ENCODE data around the gene SRL.
A peak's percentile ranks its signal among the peaks of the same experiment; 100 is the strongest.

Gene SRL

DNA sequence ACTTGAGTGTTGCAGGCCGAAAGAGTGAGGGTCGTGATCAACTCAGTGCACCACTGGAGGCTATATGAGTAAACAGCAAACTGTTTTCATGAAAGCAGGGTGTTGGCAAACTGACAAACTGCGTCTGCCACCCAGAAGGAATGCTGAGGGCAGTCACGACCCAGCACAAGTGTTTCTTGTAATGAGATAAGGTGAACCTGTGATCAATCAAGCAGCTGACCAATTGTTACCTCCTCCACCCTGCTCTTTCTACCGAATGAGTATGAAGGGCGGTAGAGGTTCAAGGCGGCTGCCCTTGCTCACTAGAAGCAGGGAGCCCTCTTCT is 5.5 kb upstream of the SRL start:
- Mint-ChIP-seq H3K27me3 (peaks cover 10% of the 10 kb centered on the region), H3K9me3 (no peaks in the 10 kb centered on the region), H3K27ac (no peak overlapping the region), H3K36me3 (peaks cover 1% of the 10 kb centered on the region), H3K4me3 (no peak overlapping the region), H3K4me1 (peaks cover 12% of the 10 kb centered on the region)
- CTCF ChIA-PET = no interaction called here
- DNase-seq = no peak

DNA sequence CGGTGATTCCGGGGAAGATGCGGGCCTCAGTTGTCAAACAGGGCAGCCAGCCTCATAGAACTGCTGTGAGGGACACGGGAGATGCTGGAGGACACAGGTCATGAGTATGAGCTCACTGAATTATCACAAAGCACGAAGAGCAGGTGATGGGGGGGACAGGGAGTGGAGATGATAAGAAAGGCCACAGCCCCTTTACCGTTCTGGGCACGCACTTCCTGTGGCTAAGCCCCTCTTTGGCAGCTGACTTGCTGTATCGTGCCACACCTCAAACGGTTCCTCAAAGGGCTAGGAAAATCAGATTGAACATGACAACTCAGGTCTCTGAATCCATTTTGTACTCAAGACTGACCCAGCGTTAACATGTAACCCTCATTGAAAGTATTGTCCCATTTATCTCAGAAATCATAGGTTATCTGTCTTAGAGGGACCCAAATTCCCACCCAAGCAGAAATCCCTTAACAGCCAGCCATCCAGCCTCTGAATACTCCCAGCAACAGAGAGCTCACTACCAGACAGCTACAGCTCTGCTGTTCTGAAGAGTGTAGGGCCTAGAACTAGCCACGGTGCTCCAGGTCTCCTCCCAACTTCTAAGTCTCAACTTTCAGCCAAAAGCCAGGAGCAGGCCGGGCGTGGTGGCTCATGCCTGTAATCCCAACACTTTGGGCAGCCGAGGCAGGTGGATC is 5.0 kb upstream of the SRL start:
- CTCF ChIA-PET = no interaction called here
- Mint-ChIP-seq H3K27me3 (peaks cover 10% of the 10 kb centered on the region), H3K27ac (no peak overlapping the region), H3K4me3 (no peak overlapping the region), H3K36me3 (peaks cover 1% of the 10 kb centered on the region), H3K9me3 (no peaks in the 10 kb centered on the region), H3K4me1 (peaks cover 12% of the 10 kb centered on the region)
- DNase-seq = no peak

DNA sequence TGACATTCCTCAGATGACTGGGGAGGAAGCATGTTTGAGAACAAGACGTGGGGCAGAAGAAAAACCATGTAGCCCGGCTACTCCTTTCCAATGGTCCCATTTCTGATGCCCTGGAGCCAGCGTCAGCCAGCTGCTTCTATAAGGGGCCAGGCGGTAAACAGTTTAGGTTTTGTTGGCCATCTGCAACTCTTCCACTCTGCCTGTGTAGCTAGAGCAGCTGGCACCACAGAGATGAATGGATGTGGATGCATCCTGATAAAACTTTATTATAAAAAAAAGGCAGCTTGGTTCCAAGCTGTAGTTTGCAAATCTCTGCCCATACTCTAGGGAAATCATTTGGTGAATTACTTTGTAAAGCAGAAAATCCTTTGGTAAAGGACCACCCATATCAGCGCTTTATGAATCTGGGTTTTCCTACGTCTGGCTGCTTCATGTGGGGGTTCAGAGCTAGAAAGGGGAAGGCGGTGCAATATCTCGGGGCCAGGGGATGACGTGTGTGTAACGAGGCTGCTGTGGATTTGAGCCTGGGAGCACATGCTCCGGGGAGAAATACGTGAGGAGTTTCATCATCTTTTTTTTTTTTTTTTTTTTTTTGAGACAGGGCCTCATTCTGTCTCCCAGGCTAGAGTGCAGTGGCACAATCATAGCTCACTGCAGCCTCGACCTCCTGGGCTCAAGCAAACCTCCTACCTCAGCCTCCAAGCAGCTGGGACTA is 3.4 kb upstream of the SRL start:
- H3K9me3 Mint-ChIP-seq = no peaks in the 10 kb centered on the region
- H3K4me3 Mint-ChIP-seq = no peak overlapping the region
- peaks cover 14% of the 10 kb centered on the region for H3K27me3 Mint-ChIP-seq
- peaks cover 9% of the 10 kb centered on the region for H3K4me1 Mint-ChIP-seq
- DNase-seq = no peak
- H3K36me3 Mint-ChIP-seq = peaks cover 1% of the 10 kb centered on the region
- CTCF ChIA-PET = interaction anchor here (0.5 to 2.9 kb wide), 3 partner anchors 8 to 1560 kb away, joined by 3 to 10 read pairs (median 4); no protein-coding TSS in a partner anchor
- no peak overlapping the region for H3K27ac Mint-ChIP-seq

DNA sequence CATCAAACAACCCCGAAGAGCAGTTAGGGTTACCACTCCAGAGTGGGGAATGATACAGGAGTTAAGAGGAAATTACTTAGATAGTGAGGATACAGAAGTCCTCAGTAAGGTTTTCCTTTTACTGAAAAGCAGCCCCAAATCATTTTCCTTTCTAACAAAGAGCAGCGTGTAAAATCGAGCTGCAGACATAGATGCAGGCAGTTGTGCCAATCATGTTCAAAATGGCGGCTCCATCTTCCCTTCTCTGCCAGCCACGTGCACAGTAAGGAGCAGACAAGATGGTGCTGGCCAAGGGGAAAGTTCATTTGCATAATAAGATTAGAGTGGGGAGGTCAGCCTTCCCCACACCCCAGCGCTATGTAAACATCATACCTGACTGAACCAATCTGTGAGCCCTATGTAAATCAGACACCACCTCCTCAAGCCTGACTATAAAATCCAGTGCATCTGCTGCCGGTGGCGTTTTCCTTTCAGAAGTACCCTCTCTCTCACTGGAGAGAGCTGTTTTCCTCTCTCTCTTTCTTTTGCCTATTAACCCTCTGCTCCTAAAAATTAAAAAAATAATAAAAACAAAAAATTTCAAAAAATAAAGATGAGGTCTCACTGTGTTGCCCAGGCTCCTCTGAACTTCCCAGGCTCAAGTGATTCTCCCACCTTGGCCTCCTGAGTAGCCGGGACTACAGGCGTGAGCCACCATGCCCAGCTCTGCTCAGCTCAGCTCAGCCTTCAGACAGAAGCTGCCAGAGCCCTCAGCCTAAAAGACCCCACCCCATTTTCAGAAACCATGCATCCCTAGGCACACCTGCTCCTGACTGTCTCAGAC is 2.6 kb upstream of the SRL start:
- no peak overlapping the region for H3K4me3 Mint-ChIP-seq
- no peak for DNase-seq
- CTCF ChIA-PET = interaction anchor here (0.5 to 2.9 kb wide), 4 partner anchors 9 to 1560 kb away, joined by 3 to 10 read pairs (median 4); no protein-coding TSS in a partner anchor
- H3K27ac Mint-ChIP-seq = no peak overlapping the region
- H3K4me1 Mint-ChIP-seq = peaks cover 6% of the 10 kb centered on the region
- H3K27me3 Mint-ChIP-seq = peaks cover 14% of the 10 kb centered on the region
- no peaks in the 10 kb centered on the region for H3K9me3 Mint-ChIP-seq
- H3K36me3 Mint-ChIP-seq = no peaks in the 10 kb centered on the region

DNA sequence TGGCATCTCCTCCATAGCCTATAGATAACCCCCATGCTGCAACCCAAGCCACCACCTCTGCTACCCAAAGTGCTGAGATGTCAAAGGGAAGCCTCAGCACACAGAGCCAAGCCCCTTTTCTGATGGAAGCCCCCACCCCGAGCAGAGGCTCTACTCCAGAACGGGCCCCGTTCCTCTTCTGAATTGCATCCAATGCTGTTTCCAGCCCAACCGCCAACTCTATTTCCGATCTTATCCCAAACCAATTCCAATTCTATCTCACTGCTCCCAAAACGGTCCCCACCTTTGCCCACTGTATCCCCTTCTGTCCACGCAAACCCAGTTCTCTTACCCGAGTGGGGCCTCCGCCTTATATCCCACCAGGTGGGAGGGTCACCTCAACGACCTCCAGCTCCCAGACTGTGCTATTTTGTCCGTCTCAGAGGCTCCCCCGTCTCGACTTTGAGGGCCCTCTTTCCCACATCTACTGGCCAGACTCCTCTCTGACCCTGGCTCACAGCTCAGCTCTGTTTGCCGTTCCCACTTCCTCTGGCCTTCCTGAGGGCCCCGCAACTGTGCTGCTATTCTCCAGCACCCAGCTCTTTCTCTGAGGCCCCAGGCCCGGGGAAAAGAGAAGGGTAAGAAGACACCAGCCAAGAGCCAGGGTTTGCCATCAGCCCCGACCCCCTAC is 487 bp downstream of the SRL start:
- CTCF ChIA-PET = no interaction called here
- Mint-ChIP-seq H3K9me3 (no peaks in the 10 kb centered on the region), H3K27me3 (peaks cover 22% of the 10 kb centered on the region), H3K27ac (peak overlapping the region; percentile 9), H3K4me3 (no peak overlapping the region), H3K36me3 (no peaks in the 10 kb centered on the region), H3K4me1 (no peaks in the 10 kb centered on the region)
- no peak for DNase-seq

DNA sequence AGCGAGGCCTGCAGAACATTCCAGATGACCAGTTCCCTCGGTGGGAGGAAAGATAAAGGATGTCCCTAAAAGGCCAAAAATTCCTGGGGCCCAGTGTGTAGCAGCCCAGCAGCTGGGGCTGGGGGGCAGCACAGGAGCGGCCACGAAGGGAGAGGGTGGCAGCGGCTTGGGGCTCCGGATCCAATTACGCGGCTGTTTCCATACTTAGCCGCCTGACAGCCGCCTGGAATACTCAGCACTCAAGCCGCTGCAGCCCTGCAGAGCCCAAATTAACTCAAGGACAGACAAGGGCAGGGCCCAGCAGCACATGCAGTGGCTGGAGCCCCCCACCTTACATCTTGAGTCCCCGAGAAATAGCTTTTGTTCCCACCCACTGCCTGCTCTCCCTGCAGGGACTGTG is 1.3 kb downstream of the SRL start:
- no peaks in the 10 kb centered on the region for H3K9me3 Mint-ChIP-seq
- H3K27ac Mint-ChIP-seq = no peak overlapping the region
- DNase-seq = no peak
- no peaks in the 10 kb centered on the region for H3K36me3 Mint-ChIP-seq
- CTCF ChIA-PET = no interaction called here
- no peaks in the 10 kb centered on the region for H3K4me1 Mint-ChIP-seq
- H3K4me3 Mint-ChIP-seq = no peak overlapping the region
- peaks cover 22% of the 10 kb centered on the region for H3K27me3 Mint-ChIP-seq

DNA sequence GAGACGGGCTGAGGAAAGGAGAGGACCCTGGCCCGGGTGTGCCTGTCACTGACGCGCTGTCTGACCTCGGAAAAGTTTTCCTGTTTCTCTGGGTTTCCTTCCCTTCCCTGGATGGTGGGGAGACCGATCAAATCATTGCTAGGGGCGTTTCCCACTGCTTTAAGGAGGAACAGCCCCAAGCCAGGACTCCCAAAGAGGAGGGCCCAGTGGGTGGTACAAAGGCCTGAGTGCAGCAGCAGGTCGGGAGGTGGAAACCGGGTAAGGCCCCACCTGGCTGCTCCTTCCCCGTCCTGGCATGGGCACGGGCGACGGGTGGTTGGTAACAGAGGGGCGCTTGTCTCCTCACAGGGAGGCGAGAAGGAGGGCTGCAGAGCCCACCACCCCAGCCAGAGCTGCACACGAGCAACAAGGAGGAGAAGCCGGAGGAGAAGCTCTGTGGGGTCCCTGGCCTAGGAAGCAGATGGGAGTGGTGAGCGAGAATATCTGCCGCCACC is 2.2 kb downstream of the SRL start:
- Mint-ChIP-seq H3K4me3 (no peak overlapping the region), H3K36me3 (no peaks in the 10 kb centered on the region), H3K27me3 (peaks cover 24% of the 10 kb centered on the region)

DNA sequence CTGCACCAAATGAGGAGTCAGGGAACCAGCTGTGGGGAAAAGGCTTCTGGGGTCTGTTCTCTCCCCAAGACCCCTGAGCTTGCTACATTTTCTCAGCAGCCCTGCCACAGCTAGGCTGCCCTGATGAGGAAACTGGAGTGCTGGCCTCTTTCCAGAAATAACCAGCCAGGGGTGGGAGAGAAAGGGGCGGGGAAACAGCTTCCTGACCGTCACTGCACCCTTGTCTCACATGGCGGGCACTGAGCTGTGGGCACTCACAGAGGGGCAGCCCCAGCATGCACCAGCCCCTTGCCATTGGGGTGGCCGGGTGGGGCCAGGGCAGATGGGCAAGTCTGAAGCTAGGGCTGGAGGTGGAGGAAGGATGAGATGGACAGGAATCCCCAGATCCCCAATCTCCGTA is 2.9 kb downstream of the SRL start:
- CTCF ChIA-PET = interaction anchor here (0.9 to 1.2 kb wide), 2 partner anchors 256 to 300 kb away, joined by 3 read pairs; no protein-coding TSS in a partner anchor
- Mint-ChIP-seq H3K36me3 (no peaks in the 10 kb centered on the region), H3K4me1 (no peaks in the 10 kb centered on the region), H3K27me3 (peaks cover 28% of the 10 kb centered on the region), H3K27ac (no peak overlapping the region), H3K9me3 (no peaks in the 10 kb centered on the region), H3K4me3 (no peak overlapping the region)
- DNase-seq = no peak

More for the DNA sequence above, 2.2 kb downstream of the SRL start:
- no peaks in the 10 kb centered on the region for H3K4me1 Mint-ChIP-seq
- no peaks in the 10 kb centered on the region for H3K9me3 Mint-ChIP-seq
- no peak overlapping the region for H3K27ac Mint-ChIP-seq
- CTCF ChIA-PET = no interaction called here
- no peak for DNase-seq

DNA sequence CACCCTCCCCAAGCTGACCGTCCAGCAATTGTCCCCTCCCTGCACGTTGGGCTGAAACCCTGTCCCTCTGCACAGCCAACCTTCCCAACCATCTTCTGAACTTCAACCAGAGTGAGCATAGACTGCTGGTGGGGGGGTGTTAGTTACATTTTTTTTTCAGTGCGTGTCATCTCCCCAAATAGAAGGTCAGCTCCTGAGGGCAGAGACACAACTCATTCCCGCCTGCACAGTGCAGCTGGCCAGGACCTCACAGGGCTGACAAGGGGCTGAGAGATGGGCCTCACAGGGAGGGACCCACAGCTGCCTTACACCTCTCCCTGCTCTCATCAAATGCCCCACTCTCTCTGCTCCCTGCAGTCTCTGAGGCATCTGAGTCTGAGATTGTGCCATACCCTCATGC is 8.4 kb downstream of the SRL start:
- H3K27me3 Mint-ChIP-seq = peaks cover 30% of the 10 kb centered on the region
- CTCF ChIA-PET = interaction anchor here (4.1 kb wide), 1 partner anchor 20 kb away, joined by 15 read pairs; no protein-coding TSS in a partner anchor
- no peaks in the 10 kb centered on the region for H3K4me1 Mint-ChIP-seq
- H3K27ac Mint-ChIP-seq = no peak overlapping the region
- H3K4me3 Mint-ChIP-seq = no peak overlapping the region
- no peaks in the 10 kb centered on the region for H3K9me3 Mint-ChIP-seq
- DNase-seq = no peak
- no peaks in the 10 kb centered on the region for H3K36me3 Mint-ChIP-seq

DNA sequence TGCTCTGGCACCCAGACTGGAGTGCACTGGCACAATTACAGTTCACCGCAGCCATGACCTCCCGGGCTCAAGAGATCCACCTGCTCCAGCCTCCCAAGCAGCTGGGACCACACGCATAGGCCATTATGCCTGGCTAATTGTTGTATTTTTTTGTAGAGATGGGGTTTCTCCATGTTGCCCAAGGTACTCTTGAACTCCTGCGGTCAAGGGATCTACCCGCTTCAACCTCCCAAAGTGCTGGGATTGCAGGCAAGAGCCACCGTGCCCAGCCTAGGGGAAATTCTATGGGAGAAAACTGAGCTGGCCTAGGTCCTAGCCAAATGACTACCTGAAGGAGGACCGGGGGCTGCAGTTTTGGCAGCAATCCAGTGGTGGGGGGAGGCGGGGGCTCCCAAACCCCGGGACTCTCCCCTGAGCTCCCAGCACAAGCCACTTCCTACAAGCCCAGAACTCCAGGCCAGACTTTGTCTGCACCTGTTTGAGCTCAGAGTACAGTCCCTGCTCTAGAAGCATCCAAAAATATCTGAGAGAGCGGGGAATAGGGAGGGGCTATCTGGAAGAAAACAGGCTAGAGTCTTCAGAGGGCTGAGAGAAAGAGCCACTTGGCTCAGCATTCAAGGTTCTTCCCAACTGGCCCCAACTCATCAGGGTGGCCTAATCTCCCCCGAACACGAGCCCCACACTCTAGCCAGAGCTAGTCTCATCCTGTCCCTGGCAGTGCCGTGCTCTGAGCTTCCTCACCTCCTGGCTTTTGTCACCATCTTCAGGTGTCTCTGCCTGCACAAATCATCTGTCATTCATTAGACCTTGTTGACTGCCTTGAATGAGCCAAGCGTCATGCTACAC is 9.1 kb downstream of the SRL start:
- CTCF ChIA-PET = interaction anchor here (4.1 kb wide), 1 partner anchor 21 kb away, joined by 15 read pairs; no protein-coding TSS in a partner anchor
- no peak for DNase-seq
- Mint-ChIP-seq H3K9me3 (no peaks in the 10 kb centered on the region), H3K4me1 (no peaks in the 10 kb centered on the region), H3K36me3 (no peaks in the 10 kb centered on the region), H3K4me3 (no peak overlapping the region), H3K27ac (no peak overlapping the region), H3K27me3 (peaks cover 26% of the 10 kb centered on the region)

DNA sequence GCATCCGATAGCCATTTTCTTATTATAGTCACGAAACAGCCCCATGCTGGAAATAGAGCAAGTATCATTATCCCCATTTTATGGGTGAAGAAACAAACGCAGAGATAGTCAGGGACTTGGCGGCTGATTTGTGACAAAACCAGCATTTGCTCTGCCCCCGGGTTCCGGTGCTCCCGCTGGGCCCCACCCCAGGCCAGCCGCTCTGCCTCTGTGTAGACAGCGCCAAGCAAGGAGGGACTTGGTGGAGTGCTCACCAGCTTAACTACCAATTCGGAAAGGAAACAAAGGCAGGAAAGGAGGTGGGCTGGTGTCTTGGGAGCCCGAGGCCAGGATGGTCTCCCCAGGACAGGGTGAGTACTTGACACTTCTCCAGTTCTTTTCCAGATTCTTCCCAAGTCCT is 10.0 kb downstream of the SRL start:
- CTCF ChIA-PET = interaction anchor here (4.1 kb wide), 1 partner anchor 22 kb away, joined by 15 read pairs; no protein-coding TSS in a partner anchor
- Mint-ChIP-seq H3K36me3 (no peaks in the 10 kb centered on the region), H3K4me1 (no peaks in the 10 kb centered on the region)

DNA sequence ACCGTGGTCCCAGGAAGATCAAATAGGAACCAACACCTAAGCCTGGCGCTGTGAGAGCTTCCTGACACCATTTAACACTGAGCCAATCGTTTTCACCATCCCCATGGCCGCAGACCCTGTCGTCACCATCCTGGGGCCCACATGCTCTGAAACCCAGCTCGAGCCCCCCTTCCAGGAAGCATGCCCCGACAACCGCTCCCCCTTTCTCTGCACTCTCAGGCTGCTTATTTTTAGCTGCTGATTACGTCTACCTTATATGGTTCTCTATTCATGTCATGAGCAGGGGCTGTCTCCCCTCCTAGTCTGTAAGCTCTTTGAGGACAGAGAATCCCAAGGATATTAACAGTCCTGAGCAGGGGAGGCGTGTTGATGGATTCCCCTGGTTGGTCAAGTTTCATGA is 10.5 kb downstream of the SRL start:
- Mint-ChIP-seq H3K4me3 (no peak overlapping the region), H3K4me1 (no peaks in the 10 kb centered on the region), H3K27me3 (peaks cover 26% of the 10 kb centered on the region), H3K36me3 (no peaks in the 10 kb centered on the region), H3K9me3 (no peaks in the 10 kb centered on the region), H3K27ac (no peak overlapping the region)
- no peak for DNase-seq
- CTCF ChIA-PET = interaction anchor here (1.1 to 4.1 kb wide), 2 partner anchors 22 to 293 kb away, joined by 3 to 15 read pairs; no protein-coding TSS in a partner anchor

More for the DNA sequence above, 10.0 kb downstream of the SRL start:
- Mint-ChIP-seq H3K9me3 (no peaks in the 10 kb centered on the region), H3K27ac (no peak overlapping the region), H3K4me3 (no peak overlapping the region), H3K27me3 (peaks cover 26% of the 10 kb centered on the region)
- no peak for DNase-seq

DNA sequence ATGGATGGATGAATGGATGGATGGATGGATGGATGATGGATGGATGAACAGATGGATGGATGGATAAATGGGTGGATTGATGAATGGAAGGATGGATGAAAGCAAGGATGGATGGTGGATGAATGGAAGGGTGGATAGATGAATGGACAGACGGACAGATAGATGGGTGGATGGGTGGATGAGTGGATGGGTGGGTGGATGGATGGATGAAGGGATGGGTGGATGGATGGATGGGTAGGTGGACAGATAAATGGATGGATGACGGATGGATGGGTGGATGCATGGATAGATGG is 14.9 kb downstream of the SRL start:
- DNase-seq = no peak
- no peaks in the 10 kb centered on the region for H3K4me1 Mint-ChIP-seq
- no peaks in the 10 kb centered on the region for H3K36me3 Mint-ChIP-seq
- H3K4me3 Mint-ChIP-seq = no peak overlapping the region
- CTCF ChIA-PET = no interaction called here
- no peaks in the 10 kb centered on the region for H3K9me3 Mint-ChIP-seq
- no peak overlapping the region for H3K27ac Mint-ChIP-seq
- H3K27me3 Mint-ChIP-seq = peaks cover 8% of the 10 kb centered on the region

All from activated naive CD4-positive, alpha-beta T cell treated with anti-CD3 and anti-CD28 coated beads, Interleukin-2, amount 10 ng/mL, durations not matched to agents 7 days and 5 days (primary cell).